ENCODE measurements around the gene ABCG1.

- no peak for TF ChIP-seq POLR2AphosphoS5 (IDR thresholded peaks at IDR 0.05)
- TF ChIP-seq CTCF (IDR thresholded peaks at IDR 0.05), result no peak
- TF ChIP-seq EP300 (IDR thresholded peaks at IDR 0.05), result no peak
- no peak for TF ChIP-seq POLR2A (IDR thresholded peaks at IDR 0.05; ENCODE audit: low read depth)
Observed at GRCh38 chr21:42298657-42299056, 79.7 kb downstream of the ABCG1 start.

All from esophagus muscularis mucosa (tissue), 4 donors.